ENCODE measurements around the gene RAB3A.
A peak's percentile ranks its signal among the peaks of the same experiment; 100 is the strongest.

GRCh38 chr19:18160493-18160970 is 43.3 kb downstream of the RAB3A start:
- TF ChIP-seq, protein P1, sequence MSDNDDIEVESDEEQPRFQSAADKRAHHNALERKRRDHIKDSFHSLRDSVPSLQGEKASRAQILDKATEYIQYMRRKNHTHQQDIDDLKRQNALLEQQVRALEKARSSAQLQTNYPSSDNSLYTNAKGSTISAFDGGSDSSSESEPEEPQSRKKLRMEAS (IDR thresholded peaks at IDR 0.05): no peak
- no peak for TF ChIP-seq TCF12 (IDR thresholded peaks at IDR 0.05; ENCODE audit: low read depth)
- TF ChIP-seq EP300 (IDR thresholded peaks at IDR 0.05; ENCODE audit: borderline replicate concordance): no peak
- TF ChIP-seq EGR1 (IDR thresholded peaks at IDR 0.05): no peak
- TF ChIP-seq, protein P2, sequence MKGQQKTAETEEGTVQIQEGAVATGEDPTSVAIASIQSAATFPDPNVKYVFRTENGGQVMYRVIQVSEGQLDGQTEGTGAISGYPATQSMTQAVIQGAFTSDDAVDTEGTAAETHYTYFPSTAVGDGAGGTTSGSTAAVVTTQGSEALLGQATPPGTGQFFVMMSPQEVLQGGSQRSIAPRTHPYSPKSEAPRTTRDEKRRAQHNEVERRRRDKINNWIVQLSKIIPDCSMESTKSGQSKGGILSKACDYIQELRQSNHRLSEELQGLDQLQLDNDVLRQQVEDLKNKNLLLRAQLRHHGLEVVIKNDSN (IDR thresholded peaks at IDR 0.05): no peak
- TF ChIP-seq YY1 (IDR thresholded peaks at IDR 0.05; ENCODE audit: low read depth): no peak
- TF ChIP-seq RAD21 (IDR thresholded peaks at IDR 0.05; ENCODE audit: low read depth): no peak
- no peak for TF ChIP-seq CREB1 (IDR thresholded peaks at IDR 0.05; ENCODE audit: low read depth)
- TF ChIP-seq TAF1 (IDR thresholded peaks at IDR 0.05; ENCODE audit: low read depth): no peak
- TF ChIP-seq REST (IDR thresholded peaks at IDR 0.05; ENCODE audit: low read depth): peak; percentile 23; the same call in 1 of the 2 replicates
- TF ChIP-seq CEBPB (IDR thresholded peaks at IDR 0.05): no peak

Measured in Ishikawa (cell line).